Activated CD8-positive, alpha-beta memory T cell treated with anti-CD3 and anti-CD28 coated beads, Interleukin-2, amount 50 U/mL, for 48 hours (primary cell): Measurements from ENCODE around the gene CTPS2.
"Not testable (repeated sequence)": the region's sequence is repeated elsewhere in the genome, so short reads cannot be mapped to it uniquely, and the experiment has no call there.

ENCODE experiments used
- DNase-seq: peaks from one replicate; pipeline ENCODE4 v3.0.0-alpha.2; 2020

CTPS2 gene, protein sequence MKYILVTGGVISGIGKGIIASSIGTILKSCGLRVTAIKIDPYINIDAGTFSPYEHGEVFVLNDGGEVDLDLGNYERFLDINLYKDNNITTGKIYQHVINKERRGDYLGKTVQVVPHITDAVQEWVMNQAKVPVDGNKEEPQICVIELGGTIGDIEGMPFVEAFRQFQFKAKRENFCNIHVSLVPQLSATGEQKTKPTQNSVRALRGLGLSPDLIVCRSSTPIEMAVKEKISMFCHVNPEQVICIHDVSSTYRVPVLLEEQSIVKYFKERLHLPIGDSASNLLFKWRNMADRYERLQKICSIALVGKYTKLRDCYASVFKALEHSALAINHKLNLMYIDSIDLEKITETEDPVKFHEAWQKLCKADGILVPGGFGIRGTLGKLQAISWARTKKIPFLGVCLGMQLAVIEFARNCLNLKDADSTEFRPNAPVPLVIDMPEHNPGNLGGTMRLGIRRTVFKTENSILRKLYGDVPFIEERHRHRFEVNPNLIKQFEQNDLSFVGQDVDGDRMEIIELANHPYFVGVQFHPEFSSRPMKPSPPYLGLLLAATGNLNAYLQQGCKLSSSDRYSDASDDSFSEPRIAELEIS

GRCh38 chrX:16712548-16713155 lies at the start of gene CTPS2:
CTPS2 (minus strand) TSS chrX:16712669; CDS start chrX:16702902, 9,767 bp downstream.
- DNase-seq, result peak; percentile 68

DNA sequence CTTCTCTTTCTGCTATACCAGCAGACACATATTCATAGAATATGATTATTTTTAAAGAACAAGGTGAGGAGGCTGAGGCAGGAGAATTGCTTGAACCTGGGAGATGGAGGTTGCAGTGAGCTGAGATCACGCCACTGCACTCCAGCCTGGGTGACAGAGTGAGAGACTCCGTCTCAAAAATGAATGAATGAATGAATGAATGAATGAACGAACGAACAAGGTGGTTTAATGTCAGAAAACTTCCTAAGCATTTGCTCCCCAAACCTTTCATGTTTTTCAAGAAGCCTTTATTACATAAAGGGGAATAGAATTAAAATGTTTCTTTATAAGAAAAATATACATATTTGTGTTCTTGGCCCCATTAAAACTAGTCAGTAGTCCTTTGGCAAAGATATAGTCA lies 49.0 kb upstream of the CTPS2 start:
- DNase-seq, result not testable (repeated sequence)

GRCh38 chrX:16756724-16757123 lies 44.3 kb upstream of the CTPS2 start:
- DNase-seq, result no peak

DNA sequence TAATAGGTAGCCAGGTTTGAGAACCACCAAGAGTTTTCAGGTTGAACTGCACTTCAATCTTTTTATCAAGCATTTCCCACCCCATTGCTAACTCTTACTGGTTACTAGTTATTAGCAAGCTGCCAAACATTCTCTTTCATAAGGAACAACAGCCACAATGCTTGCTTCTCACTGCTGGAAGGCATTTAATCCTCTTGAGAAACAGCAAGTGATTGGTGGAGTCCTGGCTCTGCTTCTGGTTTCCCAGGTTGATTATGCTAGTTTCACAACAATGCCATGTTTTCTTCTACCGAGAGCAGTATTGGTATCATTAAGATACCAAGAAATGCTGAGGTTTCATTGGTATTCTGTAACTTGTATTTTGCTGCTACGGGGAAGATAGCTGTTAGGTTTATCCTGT lies 41.5 kb upstream of the CTPS2 start:
- DNase-seq, result no peak

DNA sequence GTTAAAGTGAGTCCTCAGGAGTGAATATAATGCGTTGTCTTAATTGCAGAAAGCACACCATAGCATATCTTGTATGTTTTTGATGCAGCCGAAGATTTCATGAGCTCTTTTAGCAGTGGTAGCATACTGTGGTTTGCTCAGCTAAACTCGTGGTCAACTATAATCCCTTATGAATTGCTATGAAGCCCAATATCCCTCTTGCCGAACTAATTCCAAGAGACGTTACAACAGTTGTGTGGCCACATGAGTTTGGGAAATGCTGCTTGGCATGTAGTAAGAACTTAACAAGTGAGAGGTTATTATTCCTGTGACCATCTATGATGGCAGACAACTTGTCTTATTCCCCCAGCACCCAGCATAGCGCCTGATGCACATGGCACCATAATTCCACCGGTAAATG lies 37.7 kb upstream of the CTPS2 start:
- no peak for DNase-seq

DNA sequence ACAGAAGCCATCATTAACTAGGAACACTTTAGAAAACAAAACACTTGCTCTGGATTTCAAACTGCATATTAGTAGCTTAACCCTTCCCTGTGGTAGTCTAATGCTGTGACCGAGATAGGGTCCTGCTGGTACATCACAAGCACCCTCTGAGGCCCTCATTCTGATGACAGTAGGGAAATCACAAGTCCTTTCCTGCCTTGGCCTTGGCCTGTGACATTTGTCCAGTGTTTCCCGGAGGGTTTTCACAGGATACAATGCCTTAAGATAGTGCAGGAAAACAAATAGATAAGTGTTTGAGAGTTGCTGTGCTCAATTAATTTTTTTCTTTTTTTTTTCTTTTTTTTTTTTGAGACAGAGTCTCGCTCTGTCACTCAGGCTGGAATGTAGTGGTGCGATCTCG lies 36.0 kb upstream of the CTPS2 start:
- DNase-seq, result no peak

DNA sequence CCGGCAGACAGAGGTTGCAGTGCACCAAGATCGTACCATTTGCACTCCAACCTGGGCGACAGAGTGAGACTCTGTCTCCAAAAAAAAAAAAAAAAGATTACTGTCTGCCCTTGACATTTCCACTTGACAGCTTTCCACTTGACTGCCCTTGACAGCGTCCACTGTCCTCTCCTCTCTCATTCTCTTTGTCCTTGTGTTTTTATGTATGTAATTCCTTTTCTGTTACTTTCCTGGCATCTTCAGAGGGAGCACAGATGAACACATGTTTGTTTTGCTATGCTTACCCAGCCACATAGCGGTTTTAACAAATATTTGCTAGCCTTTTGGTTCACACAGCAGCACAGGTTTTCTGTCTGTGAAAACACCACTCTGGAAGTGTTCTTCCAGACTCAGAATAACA lies 33.2 kb upstream of the CTPS2 start:
- no peak for DNase-seq

DNA sequence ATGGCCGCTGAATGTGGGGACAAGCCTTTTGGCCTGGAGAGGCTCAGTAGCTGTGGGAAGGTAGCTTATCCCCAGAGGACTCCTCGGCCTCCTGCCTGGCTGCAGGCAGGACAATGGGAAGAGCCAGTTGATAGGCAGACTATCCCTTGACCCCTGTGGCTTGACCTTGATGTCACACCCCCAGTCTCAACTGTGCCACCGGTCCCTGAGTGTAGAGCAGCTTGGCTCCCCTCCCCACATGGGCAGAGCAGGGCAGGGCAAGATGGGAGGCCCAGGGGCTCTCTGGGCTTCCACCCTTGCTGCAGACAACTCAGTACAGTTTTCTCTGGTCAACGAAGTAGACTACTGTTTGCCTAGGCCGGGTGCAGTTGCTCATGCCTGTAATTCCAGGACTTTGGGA lies 32.6 kb upstream of the CTPS2 start:
- no peak for DNase-seq

GRCh38 chrX:16743604-16744325 lies 31.3 kb upstream of the CTPS2 start:
- no peak for DNase-seq

- DNase-seq, result no peak
These were observed 27.1 kb upstream of the CTPS2 start for GRCh38 chrX:16739574-16739973.

- no peak for DNase-seq
These were observed 24.6 kb upstream of the CTPS2 start for GRCh38 chrX:16737024-16737423.

GRCh38 chrX:16733013-16733412 lies 20.5 kb upstream of the CTPS2 start:
- DNase-seq, result no peak

GRCh38 chrX:16730450-16730849 lies 18.0 kb upstream of the CTPS2 start:
- DNase-seq, result no peak

GRCh38 chrX:16727637-16728036 lies 15.2 kb upstream of the CTPS2 start:
- no peak for DNase-seq

- DNase-seq, result not testable (repeated sequence)
These were observed 14.0 kb upstream of the CTPS2 start for GRCh38 chrX:16726347-16726988.

GRCh38 chrX:16725072-16725471 lies 12.6 kb upstream of the CTPS2 start:
- no peak for DNase-seq

DNA sequence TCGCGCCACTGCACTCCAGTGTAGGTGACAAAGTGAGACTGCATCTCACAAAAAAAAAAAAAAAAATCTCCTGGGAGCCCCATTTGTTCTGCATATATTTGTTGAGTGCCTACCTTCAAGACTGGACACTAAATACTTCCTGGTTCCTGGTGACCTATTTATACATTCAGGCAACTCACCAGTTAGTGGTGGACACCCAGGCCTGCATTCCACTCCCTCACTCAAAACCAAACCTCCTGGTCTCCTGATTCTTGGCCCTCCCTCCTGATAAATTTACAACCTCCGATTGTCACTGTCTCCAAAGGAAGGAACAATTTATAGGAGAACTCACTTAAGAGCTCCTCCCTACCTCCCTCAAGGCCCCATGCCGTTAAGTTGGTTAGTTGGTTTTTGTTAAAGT lies 10.0 kb upstream of the CTPS2 start:
- no peak for DNase-seq

DNA sequence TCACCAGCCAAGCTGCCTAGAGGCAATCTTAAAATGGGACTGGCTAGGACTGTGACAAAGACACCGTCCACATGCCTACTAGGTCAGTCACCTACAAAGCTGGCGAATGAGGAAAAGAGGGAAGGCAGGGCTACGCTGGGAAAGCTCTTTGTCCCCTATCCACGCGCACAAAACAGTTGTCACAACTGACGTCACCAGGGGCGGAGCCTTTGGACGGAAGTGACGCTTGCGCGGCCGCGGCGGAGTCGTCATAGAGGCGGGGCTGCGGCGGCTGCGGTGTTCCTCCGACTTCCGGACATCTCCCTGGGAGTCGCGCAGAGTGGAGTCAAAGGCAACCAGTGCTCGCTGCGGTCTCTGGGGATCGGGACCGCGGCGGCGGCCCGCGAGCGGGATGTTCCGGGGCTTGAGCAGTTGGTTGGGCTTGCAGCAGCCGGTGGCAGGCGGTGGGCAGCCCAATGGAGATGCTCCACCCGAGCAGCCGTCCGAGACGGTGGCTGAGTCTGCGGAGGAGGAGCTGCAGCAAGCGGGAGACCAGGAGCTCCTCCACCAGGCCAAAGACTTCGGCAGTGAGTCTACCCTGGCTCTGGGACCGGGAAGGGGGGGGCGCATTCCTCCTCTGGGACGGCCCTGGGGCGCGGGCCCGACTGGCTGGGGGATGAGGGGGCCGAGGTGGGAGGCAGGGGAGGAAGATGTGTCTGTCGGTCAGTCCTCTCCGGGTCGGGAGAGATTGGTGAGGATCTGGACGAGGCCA lies 7.0 kb upstream of the CTPS2 start, which contains the start of gene SYAP1:
SYAP1 (plus strand) TSS at position 279 of the 751 bp plus-strand sequence; CDS start at position 392, 113 bp downstream.
- DNase-seq, result peak; percentile 95

DNA sequence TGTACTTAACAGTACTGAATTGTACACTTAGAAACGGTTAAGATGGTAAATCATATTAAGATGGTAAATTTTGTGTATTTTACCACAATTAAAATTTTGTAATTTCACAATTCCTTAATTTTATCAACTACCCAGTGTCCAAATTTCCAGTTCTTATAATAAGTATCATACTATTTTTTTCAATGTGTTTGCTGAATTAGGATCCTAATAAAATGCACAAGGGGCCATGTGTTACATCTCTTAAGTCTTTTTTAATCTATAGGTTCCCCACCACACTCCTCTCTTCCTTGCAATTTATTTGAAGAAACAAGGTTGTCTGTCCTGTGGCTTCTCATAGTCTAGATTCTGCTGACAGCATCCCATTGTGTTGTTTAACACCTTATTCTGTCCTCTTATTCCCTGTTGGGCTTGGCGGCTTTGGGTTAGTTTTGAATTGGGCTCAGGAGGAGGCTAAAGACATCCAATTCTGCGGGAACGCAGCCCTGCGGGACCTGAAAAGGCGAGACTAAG lies 6.4 kb upstream of the CTPS2 start:
- DNase-seq, result no peak

GRCh38 chrX:16716451-16716850 lies 4.0 kb upstream of the CTPS2 start:
- DNase-seq, result not testable (repeated sequence)

DNA sequence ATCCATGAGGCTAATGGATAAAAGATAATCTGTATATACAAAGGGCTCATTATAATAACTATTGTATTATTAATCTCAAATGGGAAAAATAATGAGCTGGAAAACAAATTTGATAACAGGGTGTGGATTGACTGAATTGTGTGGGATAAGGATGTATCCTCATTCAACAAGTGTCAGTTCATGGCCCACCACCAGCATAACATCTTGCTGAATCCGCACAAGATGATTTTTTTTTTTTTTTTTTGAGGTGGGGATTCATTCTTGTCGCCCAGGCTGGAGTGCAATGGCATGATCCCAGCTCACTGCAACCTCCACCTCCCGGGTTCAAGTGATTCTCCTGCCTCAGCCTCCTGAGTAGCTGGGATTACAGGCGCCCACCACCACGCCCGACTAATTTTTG lies 3.2 kb upstream of the CTPS2 start:
- DNase-seq, result not testable (repeated sequence)

DNA sequence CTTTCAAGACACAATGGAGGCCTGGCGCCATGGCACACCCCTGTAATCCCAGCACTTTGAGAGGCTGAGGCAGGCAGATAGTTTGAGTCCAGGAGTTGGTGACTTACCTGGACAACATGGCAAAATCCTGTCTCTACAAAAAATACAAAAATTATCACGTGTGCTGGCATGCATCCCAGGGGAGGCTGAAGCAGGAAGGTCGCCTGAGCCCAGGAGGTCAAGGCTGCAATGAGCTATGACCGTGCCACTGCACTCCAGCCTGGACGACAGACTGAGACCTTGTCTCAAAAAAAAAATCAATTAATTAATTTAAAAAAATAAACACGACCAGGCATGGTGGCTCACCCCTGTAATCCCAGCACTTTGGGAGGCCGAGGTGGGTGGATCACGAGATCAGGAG lies 2.0 kb upstream of the CTPS2 start:
- DNase-seq, result no peak
